ENCODE data around the gene F10.
"Not testable (repeated sequence)": the region's sequence is repeated elsewhere in the genome, so short reads cannot be mapped to it uniquely, and the experiment has no call there.

The F10 gene

DNA sequence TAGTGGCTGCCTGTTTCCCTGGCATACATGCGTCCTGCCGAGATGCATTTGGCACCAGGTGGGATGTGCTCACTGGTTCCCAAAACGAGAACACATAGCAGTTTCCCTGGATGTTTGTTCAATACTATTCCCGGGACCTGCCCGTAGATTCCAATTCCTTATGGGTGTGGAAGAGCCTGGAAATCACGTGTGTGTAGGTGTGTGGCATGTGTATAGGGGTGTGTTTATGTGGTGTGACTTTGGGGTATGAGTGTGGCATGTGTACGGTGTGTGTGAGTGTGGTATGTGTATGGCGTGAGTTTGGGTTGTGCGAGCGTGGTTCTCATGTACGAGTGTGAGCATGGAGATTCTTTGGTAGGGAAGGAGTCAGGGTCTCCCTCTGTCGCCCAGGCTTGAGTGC lies 19.9 kb upstream of the F10 start:
- DNase-seq (ENCODE audit: low spot score), result no peak

GRCh38 chr13:113103646-113104045 lies 19.0 kb upstream of the F10 start:
- no peak for DNase-seq (ENCODE audit: low spot score)

GRCh38 chr13:113105032-113105920 lies 17.3 kb upstream of the F10 start, which contains the start of gene F7:
Gene F7 (plus strand): TSS chr13:113105791. CDS start chr13:113105842, 51 bp downstream.
- no peak for DNase-seq (ENCODE audit: low spot score)

DNA sequence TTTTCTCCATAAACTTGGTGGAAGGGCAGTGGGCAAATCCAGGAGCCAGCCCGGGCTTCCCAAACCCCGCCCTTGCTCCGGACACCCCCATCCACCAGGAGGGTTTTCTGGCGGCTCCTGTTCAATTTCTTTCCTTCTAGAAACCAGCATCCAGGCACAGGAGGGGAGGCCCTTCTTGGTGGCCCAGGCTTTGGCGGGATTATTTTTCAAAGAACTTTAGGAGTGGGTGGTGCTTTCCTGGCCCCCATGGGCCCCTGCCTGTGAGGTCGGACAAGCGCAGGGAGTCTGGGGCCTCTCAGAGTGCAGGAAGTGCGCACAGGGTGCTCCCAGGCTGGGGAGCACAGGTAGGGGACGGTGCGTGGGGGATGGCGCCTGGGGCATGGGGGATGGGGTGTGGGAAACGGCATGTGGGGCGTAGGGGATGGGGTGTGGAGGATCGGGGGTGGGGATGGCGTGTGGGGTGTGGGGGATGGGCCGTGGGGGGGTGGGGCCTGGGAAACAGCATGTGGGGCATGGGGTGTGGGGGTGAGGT lies 16.6 kb upstream of the F10 start:
- no peak for DNase-seq (ENCODE audit: low spot score)

DNA sequence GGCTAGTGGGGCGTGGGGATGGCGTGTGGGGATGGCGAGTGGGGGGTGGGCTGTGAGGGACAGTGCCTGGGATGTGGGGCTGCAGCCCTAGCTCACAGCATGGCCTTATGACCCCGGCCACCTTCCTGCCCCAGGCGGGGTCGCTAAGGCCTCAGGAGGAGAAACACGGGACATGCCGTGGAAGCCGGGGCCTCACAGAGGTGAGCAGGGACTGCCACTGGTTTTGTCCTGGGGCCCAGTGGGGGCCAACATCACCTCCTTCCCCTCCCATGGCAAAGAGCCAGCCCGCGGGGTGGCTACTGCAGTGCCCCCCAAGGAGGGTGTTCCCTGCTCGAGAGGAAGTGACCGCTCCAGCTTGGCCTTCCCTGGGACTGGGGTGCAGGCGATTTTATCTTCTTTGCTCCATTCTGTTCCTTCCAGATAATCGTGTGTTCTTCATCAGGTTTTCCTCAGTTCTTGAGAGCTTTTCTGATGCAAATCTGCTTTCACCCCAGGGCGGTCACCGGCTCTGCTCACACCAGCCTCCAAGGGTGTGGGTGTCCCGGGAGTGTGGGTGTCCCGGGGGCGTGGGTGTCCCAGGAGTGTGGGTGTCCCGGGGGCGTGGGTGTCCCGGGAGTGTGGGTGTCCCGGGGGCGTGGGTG lies 15.8 kb upstream of the F10 start:
- no peak for DNase-seq (ENCODE audit: low spot score)

DNA sequence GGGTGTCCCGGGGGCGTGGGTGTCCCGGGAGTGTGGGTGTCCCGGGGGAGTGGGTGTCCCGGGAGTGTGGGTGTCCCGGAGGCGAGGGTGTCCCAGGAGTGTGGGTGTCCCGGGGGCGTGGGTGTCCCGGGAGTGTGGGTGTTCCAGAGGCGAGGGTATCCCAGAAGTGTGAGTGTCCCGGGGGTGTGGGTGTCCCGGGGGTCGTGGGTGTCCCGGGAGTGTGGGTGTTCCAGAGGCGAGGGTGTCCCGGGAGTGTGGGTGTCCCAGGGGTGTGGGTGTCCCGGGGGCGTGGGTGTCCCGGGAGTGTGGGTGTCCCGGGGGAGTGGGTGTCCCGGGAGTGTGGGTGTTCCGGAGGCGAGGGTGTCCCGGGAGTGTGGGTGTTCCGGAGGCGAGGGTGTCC lies 14.1 kb upstream of the F10 start:
- DNase-seq (ENCODE audit: low spot score), result not testable (repeated sequence)

- no peak for DNase-seq (ENCODE audit: low spot score)
Measured at GRCh38 chr13:113109151-113110047, 13.2 kb upstream of the F10 start.

DNA sequence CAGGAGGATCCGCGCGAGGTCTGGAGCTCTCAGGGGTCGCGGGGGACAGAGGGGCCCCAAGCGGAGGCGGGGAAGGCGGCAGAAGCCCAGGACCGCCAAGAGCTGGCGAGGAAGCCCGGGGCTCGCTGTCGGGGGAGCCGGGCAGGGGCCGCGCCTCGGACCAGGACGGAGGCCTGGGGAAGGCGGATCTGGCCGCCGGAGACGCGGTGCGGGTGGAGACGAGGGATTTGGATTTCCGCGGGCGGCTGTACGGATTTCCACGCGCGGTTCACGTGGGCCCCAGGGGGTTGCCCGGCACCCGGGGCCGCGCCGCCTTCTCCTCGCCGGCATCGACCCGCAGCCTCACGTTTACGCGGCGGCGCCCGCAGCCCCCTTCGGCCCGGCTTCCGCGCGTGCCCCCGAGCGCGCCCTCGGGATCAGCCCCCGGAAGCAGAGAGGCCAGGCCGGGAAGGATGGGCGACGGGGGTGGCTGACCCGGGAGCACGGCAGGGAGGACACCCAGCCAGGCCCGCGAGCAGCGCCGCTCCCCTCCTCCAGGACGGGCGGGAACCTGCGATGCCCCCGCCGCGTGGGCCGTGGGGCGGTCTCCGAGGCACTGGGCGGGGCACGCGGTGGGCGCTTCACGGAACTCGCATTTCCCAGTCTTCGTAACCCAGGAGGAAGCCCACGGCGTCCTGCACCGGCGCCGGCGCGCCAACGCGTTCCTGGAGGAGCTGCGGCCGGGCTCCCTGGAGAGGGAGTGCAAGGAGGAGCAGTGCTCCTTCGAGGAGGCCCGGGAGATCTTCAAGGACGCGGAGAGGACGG lies 12.3 kb upstream of the F10 start:
- no peak for DNase-seq (ENCODE audit: low spot score)

GRCh38 chr13:113110852-113111315 lies 11.7 kb upstream of the F10 start:
- no peak for DNase-seq (ENCODE audit: low spot score)

- DNase-seq (ENCODE audit: low spot score), result not testable (repeated sequence)
Measured at GRCh38 chr13:113111821-113112220, 10.8 kb upstream of the F10 start.

- DNase-seq (ENCODE audit: low spot score), result not testable (repeated sequence)
Measured at GRCh38 chr13:113112475-113112874, 10.1 kb upstream of the F10 start.

DNA sequence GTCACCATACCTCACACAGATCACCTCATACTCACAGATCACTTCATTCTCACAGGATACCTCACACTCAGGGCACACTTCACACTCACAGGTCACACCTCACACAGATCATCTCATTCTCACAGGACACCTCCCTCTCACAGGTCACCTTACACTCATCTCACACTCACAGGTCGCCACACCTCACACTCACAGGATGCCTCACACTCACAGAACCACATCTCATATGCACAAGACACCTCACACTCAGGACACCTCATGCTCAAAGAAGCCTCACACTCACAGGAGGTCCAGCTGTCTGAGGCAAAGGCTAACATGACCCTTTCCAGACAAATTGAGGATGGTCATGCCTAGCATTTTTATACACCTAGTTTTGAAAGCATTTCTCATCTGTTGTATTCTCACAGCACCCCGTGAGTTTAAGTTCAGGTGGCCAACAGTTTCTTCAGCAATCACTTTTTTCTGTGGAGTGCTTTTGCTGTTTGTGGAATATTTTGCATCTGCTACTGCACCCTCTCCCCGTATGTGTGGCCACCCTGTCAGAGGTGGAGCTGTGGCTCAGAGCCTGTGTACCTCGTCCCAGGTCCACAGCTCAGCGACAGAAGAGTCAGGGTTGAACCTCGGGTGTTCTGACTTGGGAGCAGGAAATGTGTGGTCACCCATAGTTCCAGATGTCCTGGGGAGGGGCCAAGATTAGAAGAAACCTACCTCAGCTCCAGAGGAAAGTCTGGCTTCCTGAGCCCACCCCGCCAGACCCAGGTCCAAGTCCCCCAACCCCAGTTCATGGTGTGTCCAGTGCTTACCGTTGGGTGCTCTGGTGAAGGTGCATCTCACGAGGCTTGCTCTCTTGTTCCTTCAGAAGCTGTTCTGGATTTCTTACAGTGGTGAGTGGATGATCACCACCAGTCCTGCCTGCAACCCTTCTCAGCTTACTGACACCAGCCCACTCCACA lies 9.4 kb upstream of the F10 start:
- DNase-seq (ENCODE audit: low spot score), result no peak

DNA sequence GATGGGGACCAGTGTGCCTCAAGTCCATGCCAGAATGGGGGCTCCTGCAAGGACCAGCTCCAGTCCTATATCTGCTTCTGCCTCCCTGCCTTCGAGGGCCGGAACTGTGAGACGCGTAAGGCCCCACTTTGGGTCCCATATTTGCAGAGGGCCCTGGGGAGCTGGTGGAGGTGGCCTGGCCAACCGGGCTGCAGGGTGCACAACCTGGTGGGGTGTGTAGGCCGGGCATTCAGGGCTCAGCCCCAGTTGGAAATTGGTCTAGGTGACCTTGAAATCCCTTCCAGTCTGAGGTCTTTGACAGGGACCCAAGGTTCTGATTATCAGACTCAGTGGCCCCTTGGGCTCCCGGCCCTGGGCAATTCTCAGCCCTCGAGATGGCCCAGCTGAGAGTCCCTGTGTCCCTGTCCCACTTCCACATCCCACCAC lies 8.7 kb upstream of the F10 start:
- no peak for DNase-seq (ENCODE audit: low spot score)

- no peak for DNase-seq (ENCODE audit: low spot score)
Measured at GRCh38 chr13:113114511-113115362, 7.9 kb upstream of the F10 start.

DNA sequence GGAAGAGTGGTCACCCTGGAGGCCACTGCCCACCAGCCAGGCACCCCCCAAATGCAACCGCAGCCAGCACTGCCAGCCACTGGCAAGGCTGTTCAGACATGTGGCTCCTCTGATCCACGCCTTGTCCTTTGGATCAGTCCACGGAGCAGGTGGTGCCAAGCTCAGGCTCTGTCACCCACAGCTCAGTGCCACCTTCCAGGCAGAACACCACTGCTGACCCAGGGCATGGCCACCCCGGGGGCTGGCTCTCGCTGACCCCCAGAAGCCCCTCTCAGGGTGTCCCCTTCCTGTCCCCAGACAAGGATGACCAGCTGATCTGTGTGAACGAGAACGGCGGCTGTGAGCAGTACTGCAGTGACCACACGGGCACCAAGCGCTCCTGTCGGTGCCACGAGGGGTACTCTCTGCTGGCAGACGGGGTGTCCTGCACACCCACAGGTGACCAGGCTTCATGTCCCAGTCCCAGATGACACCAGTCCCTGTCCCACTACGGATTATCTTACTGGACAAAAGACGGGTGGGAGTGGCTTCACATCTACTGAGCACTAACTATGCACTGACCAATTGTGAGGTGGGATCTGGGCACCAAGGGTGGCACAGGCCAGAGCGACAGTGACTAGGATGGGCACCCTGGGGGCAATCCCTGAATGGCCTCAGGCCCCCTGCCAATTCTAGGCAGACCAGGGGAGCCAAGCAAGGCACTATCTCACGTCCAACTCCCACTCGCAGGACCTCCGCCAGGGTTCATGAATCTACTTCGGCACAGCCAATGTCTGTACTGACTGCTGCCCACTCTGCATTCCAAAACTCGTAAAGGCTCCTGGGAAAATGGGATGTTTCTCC lies 7.0 kb upstream of the F10 start:
- DNase-seq (ENCODE audit: low spot score), result no peak

- DNase-seq (ENCODE audit: low spot score), result no peak
Measured at GRCh38 chr13:113116206-113116800, 6.3 kb upstream of the F10 start.

DNA sequence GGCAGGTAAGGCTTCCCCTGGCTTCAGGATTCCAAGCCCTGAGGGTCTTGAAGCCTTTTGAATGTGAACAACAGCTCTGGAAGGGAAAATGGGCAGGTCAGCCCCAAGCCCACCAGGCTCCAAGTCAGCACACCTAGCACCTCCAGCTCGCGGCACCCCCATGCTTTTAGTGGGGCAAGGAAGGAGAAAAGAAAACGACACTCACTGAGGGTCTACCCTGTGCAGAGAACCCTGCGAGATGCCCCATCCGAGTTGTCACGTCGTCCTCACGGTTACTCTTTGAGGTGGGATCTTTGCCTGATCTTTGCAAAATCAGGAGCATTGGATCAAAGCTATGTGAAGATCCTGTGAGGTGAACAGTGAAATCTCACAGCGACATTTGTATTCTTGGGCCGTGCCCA lies 5.7 kb upstream of the F10 start:
- DNase-seq (ENCODE audit: low spot score), result no peak

Measured in hepatic stellate cell (primary cell).